HG02981 (cell line): ENCODE measurements around the gene PGM2L1.
"Not testable (repeated sequence)": the region's sequence is repeated elsewhere in the genome, so short reads cannot be mapped to it uniquely, and the experiment has no call there.

Source experiments
- ATAC-seq: cut with Tn5 transposase; IDR thresholded peaks from one replicate; pipeline ENCODE4 v1.9.1; 2021; ENCODE audit warnings: mild to moderate bottlenecking, moderate library complexity; ENCODE audit not compliant: unreplicated experiment

The PGM2L1 gene

DNA sequence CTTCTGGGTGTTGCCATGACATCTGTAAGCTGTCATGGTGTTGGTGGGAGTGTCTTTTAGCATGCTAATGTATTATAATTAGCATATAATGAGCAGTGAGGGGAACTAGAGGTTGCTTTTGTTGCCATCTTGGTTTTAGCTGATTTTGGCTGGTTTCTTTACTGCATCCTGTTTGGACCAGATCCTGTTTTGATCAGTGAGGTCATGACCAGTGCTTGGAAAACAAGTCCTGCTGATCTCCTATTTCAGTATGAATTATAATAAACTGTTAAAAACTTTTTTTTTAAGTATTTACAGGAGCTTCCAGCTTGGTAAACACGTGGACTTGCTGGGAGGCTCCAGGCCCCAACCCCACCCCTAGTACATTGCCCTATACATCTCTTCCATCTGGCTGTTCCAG lies 56.3 kb downstream of the PGM2L1 start:
- ATAC-seq: no peak

DNA sequence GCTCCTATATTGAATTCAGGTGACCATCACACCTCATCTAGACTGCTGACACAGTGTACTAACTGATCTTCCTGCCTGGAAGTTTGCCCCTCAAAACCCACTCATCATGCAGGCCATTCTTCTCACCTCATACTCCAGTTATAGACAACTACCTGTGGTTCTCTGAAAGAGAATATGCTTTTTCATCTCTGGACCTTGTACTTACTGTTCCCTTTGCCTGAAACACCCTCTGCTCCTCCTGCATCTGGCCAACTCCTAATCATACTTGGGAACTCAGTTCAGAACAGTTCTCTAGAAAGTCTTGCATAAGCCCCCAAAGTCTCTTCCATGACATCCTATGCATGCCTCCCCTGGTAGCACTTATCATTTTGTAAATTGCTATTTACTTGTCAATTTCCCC lies 58.6 kb downstream of the PGM2L1 start:
- ATAC-seq: no peak

DNA sequence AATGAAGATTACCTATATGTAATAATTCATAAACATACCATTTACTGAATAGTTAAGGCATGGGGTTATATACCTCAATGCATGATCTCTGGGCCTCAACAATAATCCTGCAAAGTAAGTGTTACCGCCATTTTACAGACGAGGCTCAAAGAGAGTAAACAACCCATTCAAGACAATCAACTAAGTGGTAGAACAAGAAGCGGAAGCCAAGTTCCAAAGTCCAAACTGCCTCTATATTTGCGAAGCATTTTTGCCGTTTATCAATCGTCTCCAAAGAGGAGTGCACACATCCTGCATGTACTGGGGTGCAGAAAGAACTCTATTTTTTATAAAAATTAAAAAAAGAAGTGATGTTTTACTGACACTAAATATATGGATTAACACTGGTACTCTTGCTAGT lies 59.3 kb downstream of the PGM2L1 start:
- ATAC-seq: no peak

DNA sequence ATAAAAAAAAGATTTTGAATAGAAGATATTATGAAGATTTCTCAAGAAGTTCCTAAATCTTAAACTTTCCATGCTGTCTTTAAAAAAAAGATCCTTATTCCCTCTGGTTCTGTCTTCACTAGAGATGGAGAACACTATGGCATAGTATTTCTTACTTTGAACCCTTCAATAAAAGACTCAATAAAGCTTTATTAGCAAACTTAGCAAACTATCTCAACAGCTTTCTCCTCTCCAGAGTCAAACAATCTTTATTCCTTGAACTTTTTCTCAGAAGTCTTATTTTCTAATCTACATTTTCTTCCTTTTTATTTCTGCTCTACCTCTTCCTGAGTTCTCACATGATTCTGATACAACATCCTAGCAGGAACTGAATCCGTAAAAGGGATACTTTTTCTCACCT lies 65.0 kb downstream of the PGM2L1 start:
- no peak for ATAC-seq

DNA sequence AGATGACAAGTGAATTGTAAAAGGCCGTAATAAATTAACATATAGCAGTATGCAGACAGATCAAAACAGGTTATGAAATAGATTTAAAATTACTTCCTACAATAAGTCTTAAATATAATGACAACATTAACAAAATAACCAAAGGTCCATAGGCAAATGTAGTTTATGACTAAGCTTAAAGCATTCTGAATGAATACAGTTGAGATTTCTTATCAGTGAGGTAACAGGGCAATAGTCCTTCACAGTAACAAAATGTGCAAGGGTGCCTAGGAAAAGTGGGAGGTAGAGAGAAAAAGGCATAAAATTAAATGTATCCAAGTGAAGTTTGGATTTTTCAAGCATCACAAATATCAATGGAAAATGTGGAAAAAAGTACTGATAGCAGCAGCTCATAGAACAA lies 65.9 kb downstream of the PGM2L1 start:
- no peak for ATAC-seq

DNA sequence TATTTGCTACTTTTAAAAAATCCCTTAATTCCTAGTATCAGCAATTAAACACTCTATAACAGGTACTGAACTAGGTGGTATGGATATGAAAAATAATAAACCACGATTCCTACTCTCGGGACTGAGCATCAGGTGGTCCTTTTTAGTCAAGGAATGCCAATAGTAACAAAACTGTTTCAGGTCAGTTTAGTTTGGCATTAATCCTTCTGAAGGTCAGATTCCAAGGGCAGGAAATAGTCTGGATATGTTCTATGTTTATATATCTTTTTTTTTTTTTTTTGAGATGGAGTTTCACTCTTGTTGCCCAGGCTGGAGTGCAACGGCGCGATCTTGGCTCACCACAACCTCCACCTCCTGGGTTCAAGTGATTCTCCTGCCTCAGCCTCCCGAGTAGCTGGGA lies 67.2 kb downstream of the PGM2L1 start:
- not testable (repeated sequence) for ATAC-seq

DNA sequence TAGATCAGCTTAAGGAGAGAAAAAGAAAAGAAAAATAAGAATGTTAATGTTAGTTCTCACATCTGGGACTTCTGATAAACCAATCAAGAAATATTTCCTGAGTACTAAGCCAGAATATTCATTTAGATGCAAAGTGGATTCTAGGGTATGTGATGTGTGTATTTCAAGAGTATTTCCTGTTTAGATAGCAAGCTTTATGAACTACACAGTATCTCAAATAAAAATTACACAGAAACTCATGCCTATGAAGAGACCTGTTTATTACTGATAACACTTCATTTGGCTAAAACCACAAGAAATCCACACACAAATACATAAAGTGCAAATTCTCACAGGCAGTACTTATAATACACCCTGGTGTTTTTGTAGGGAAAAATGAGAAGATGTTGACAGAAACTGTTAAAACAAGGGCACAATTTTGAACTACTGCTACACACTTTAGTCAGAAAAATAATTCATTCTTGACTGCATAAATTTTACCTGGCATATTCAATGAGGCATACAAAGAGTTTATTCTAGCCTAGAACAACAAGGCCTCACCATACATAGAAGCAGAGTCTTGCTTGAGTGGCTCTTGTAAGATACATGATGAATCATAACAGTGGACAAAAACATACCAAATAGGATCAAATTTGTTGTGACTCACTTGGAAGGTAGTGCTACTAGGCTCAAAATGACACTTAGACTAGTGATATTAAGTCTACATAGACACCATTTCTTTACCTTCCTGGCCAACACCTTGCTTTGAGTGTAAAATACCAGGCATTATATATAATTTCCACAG lies 68.0 kb downstream of the PGM2L1 start:
- ATAC-seq: no peak

DNA sequence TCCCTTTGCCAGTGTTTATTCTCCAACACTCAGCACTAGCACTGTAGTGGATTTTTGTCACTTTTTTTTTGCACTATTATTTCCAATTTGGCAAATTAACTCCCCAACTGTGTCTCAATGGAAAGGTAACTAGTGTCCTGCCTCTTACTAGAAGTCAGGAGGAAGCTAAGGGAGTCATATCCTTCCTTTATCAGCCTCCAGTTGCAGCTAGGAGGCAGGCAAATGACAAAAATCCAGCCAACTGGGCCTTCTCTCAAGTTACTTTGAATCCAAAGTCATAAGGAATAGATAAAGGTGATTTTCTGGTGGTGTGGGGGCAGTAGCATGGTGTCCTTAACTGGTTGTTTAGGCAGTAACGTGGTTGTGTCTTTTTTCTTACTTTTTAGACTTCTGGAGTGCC lies 71.2 kb downstream of the PGM2L1 start:
- ATAC-seq: no peak

DNA sequence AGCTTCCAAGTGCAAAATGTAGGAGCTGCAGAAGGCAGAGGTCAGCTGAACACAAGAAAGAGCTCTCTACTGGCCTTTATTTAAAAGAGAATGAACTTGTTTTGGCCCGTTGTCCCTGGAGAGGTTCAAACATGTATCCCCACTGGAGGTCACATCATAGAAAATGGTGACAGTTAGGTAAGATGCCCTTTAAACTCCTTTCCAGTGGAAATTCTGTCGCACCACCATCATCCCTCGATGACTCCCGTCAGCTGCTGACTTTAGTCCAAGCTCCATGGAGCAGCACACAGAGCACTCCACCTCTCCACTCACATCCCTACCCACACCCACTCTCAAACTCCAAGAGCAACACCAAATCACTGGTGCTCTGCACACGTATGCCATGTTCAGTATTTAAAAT lies 71.6 kb downstream of the PGM2L1 start:
- ATAC-seq: no peak

DNA sequence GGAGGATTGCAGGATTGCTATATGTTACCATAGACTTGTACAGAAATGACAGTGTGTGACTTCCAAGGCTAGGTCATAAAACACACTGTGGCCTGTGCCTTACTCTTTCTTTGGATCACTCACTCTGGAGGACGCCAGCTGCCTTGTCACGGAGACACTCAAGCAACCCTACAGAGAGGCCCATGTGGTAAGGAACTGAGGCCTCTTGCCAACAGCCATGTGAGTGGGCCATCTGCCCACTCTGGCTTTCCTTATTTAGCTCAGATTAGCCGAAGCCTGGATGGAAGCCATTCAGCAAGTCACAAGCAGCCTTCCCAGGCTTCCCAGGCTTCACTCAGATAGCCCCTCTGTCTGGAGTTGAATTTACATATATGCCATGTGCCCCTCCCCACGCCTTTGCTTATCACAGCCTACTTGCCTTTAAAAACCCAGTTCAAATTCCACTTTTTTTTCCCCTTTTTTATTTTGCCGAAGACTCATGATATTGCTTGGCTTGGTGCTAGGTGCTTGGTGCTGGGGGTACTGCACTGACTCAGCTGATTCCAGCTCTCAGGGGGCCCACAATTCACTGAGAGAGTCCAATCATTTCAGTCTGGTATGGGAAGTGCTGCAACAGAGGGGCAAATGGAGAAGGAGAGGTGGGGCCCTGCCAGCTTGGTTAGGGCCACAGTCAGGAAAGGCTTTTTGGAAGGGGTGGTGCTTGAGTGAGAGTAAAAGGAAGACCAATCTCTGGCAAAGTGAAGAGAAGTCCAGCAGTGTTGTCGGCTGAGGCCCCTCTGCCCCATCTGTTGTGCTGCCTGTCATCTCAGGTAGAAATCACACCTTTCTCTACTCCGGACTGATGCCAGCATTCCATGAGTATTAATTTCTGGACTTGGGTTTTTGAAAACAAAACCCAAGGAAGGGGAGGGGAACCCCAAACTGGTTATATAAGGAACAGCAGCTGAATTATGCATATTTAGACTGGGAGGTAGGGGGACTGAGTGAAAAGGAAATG lies 72.3 kb downstream of the PGM2L1 start:
- no peak for ATAC-seq

DNA sequence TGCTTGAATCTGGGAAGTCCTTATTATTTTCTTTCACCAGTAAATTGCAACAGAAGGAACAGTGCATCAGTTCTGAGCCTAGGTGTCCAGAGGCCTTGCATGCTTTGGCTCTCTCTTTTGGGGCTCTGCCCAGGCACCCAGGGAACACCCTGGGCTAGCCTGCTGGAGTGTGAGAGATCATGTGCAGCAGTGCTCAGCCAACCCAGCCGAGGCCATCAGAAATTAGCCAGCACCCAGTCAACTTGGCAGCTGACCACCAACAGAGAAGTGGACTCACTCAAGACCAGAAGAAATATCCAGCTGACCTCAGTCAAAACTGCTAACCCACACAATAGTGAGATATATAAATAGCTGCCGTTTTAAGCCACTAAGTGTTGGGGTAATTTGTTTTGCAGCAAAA lies 75.6 kb downstream of the PGM2L1 start:
- ATAC-seq: no peak

DNA sequence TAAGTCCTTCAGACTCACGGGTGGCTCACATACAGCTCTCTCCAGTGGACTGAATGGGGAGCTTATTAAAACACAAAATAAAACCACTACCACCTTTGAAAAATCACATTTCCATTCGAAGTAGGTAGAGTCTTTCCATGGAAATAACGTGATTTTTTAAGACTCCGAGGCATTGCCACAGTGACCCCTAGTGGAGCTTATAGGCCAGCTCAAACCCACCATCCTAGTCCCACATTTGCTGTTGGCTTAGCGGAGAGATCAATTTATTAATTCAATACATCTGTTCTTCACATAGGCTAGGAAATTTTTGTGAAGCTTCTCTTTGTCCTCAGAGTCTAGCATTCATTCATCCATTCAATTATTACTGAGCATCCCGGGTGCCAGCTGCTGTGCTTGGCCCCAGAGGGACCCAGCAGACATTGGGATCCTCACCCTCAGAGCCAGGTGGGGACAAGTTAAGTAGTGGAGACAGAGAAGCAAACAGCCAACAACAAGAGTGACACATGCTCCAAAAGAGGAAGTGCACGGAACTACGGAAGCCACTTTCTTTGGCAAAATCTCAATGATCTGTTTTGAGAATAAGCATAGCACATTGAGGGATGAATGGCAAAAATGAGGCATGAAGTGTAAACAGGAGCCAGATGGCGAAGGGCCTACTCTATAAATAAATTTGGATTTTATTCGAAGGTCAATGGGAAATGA lies 76.6 kb downstream of the PGM2L1 start:
- ATAC-seq: no peak

DNA sequence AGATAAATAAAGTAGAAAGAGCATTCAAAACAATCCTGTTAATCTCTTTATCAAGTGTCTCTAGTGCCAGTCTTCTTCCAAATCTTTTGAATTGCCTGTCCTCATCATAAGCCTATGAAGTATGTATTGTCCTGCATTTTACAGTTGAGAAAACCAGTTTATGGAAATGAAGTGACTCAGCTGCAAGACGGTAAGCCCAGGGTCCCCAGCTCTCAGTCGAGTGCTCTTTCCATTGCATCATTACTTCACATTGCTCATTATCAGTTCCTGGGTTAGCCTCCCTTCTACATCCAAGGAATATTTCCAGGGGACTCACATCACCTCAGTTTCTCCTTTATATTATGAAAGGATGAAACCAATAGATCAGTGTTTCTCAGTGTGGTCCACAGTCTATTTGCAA lies 77.7 kb downstream of the PGM2L1 start:
- ATAC-seq: no peak

DNA sequence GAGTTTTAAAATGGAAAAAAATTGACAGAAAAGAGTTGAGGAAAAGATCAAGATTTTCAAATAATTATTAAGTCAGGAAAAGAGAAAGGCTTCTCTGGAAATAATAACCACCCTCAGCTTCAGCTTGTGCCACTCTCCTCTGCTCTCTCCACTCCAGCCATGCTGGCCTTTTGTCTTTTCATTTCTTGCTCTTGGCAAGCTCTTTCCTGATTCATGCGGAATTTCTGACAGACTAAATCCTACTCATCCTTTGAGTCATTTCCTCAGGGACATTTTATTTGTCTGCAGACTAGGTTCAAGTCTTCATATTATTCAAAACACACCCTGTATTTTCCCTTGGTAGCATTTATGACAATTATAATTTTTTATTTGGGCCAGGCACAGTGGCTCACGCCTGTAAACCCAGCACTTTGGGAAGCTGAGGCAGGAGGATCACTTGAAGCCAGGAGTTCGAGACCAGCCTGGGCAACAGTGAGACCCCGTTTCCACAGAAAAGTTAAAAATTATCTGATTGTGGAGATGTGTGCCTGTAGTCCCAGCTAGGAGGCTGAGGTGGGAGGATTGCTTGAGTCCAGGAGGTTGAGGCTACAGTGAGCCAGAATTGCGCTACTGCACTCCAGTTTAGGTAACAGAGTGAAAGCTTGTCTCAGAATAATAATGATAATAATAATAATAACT lies 79.0 kb downstream of the PGM2L1 start:
- no peak for ATAC-seq

DNA sequence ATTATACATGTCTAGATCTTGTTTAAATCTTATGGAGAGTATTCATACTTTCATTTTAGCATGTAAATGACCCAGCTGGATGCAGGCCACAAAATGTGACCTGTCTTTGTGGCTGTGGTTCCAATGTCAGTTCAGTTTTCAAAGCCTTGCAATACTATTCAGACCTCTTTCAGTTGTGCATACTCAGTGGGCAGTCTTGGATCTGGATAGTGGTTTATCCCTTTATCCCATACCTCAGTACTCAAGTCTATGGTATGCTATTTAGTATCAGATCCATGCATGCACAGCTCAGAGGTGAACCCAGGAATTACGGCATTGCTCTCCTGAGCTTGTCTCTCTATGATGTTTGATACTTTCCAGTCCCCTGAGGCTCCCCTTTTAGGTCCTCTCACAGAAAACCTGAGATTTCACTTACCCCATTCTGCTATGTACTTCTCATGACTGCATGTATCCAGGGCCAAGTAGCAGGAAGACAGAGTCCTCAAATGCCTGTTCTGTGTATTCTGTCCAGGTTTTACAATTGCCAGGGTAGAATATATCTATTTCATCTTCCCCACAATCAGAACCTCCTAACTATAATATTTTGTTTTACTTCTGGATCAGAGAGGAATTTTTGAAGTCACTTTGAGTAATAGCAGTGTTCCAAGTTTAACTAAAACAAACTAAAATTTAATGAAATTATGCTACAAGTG lies 79.8 kb downstream of the PGM2L1 start:
- ATAC-seq: no peak

DNA sequence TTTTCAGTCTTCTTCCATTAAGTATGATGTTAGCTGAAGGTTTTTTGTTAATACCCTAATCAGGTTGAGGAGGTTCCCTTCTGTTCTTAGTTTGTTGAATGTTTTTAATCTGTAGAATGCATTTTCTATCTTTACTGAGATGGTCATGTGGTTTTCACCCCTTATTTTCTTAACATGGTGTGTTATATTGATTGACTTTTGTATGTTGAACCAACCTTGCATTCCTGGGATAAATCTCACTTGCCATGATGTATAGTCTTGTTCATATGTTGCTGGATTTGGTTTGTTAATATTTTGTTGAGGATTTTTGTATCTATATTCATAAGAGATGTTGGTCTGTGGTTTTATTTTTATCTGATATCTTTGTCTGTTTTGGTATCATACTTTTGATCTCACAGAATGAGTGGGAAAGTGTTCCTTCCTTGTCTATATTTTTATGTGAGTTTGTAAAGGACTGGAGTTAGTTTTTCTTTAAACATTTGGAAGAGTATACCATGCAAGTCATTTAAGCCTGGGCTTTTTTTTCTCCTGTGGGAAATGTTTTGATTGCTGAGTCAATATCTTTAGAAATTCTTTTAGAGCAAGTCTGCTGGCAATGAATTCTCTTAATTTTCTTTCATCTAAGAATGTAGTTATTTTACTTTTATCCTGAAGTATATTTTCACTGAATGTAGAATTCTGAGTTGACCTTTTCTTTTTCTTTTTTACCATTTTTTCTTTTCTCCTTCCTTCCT lies 81.3 kb downstream of the PGM2L1 start:
- no peak for ATAC-seq

DNA sequence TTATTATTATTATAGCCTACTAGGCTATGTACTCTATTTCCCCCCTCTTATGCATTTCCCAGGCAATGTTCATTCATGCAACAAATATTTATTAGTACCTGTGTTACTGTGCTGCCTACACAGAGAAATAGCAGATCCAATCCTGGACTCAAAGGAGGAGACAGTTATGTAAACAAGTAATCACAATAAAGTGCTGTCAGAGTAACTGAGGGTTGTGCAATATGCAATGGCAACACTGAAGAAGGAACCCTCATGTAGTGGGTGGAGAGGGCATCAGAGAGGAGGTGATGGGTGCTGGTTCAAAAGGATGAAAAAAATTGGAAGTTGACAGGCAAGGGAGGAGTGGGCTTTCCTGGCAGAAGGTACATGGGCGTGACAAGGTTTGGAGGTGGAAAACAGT lies 85.9 kb downstream of the PGM2L1 start:
- ATAC-seq: no peak

DNA sequence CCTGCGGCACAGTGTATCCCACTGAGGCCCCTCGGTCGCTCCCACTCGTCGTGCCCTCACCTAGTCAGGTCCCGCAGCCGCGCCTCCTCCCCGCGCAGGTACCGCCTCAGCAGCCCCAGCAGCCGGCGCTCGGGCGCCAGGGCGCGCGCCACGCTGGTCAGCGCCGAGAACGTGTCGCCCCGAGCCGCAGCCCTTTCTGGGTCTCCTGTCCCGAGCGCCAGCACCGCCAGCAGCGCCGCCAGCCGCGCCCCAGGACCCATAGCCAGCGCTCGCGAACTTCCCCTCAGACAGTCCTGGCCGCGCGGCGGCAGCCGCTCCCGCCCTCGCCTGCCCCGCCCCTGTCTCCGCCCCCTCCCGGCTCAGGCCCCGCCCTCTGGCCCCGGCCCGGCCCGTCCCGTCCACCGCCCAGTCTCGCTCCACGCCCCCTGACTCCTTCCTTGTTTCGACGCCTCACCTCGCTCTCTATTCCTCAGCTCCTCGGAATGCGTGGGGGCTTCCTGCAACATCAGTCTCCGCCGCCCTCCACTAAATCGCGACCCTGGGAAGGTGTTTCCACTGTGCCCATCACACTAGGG lies 86.8 kb downstream of the PGM2L1 start, which contains the start of gene P4HA3:
P4HA3 (minus strand) TSS at position 289 of the 575 bp plus-strand sequence; CDS start at position 260, 29 bp downstream.
- ATAC-seq: no peak

DNA sequence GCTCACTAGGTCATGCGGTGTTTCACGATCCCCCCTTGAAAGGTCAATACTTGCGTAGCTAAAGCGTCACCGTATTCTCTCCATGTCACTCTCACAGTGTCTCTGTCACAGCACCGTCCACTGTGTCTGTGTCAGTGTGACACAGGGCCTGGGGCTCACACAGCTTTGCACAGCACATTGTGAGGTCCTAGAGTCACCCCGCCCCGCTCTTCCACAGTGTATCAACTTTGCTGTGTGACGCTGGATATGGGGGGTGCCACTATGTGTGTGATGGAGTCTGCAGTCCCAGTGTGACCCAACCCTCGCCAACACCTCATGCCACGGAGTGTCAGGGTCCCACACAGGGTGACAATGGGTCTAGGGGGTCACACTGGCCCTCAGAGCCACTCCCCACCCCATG lies 87.4 kb downstream of the PGM2L1 start:
- no peak for ATAC-seq
